Bronchus fibroblast of lung (primary cell): Measurements from ENCODE around the gene HNRNPDL. TPM values are rescaled to one million over a fixed set of nuclear protein-coding genes. Genes with fewer than 3 reads are reported as not detected.

Source experiments
- total RNA-seq: library from RNA; depleted of rRNA; stranded (reverse); fragments of >200 nt; gene quantifications from 2 replicates; pipeline ENCODE4 v1.2.3, GENCODE V29; 2015

The HNRNPDL gene
- 156 and 193 TPM in 2 replicates for total RNA-seq

GRCh38 chr4:82430193-82430963, at the start of gene HNRNPDL, which contains the start of gene ENOPH1:
TSS of gene HNRNPDL (minus strand) at chr4:82430462. CDS start at chr4:82429690, 772 bp downstream.
TSS of gene ENOPH1 (plus strand) at chr4:82430590. CDS start at chr4:82430830, 240 bp downstream.

GRCh38 chr4:82373816-82374625, 56.2 kb downstream of the HNRNPDL start, which contains the start of gene HNRNPD:
TSS of gene HNRNPD (minus strand) at chr4:82373991. CDS start at chr4:82373678, 313 bp downstream.

Other genes starting within 250 kb of the HNRNPDL start
- 36.9 and 40.2 TPM in 2 replicates for gene HNRNPD, start 56.5 kb downstream of the HNRNPDL start, total RNA-seq
- 33.1 and 35.6 TPM in 2 replicates for gene ENOPH1, start 128 bp upstream of the HNRNPDL start, total RNA-seq
- gene TMEM150C, start 131.5 kb upstream of the HNRNPDL start, total RNA-seq = 0.30 and 0.34 TPM in 2 replicates